ENCODE results near the gene MBNL1. TPM values are rescaled to one million over a fixed set of nuclear protein-coding genes. Genes with fewer than 3 reads are reported as not detected.
A peak's percentile ranks its signal among the peaks of the same experiment; 100 is the strongest.

MBNL1 gene
- total and polyA plus RNA-seq, 2 donors (not counting 3 experiments of a cell fraction or from before 2014, with no cell fraction given), result 179 to 362 TPM

DNA sequence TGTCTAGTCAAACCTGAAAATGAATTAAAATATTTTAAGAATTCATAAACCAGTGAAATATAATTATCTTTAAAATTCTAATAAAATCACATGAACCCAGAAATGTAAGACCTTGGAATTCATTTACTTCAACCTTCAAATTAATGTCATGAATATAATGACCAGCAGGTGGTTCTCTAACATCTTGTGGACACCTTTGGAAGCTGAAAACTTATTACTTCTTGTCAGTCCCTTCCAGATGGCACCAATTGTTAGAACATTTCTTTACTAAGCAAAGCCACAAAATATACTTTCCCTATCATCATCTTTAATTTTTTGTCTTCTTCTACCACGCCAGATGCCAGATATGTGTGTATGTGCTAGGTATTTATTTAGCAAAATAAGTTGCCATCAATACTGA is 240.0 kb downstream of the MBNL1 start:
- ChIA-PET POLR2A (no interaction called here), CTCF (interaction anchor here (0.6 to 8.8 kb wide), 10 partner anchors 9 to 452 kb away, joined by 3 to 70 read pairs (median 6); no protein-coding TSS in a partner anchor)
- TF ChIP-seq FOS (IDR thresholded peaks at IDR 0.05; ENCODE audit: borderline replicate concordance, insufficient read depth, low read length) (no peak), EZH2 (IDR thresholded peaks at IDR 0.05; ENCODE audit: borderline replicate concordance, low read depth, low read length, severe bottlenecking) (no peak)
- TF ChIP-seq, protein P1, sequence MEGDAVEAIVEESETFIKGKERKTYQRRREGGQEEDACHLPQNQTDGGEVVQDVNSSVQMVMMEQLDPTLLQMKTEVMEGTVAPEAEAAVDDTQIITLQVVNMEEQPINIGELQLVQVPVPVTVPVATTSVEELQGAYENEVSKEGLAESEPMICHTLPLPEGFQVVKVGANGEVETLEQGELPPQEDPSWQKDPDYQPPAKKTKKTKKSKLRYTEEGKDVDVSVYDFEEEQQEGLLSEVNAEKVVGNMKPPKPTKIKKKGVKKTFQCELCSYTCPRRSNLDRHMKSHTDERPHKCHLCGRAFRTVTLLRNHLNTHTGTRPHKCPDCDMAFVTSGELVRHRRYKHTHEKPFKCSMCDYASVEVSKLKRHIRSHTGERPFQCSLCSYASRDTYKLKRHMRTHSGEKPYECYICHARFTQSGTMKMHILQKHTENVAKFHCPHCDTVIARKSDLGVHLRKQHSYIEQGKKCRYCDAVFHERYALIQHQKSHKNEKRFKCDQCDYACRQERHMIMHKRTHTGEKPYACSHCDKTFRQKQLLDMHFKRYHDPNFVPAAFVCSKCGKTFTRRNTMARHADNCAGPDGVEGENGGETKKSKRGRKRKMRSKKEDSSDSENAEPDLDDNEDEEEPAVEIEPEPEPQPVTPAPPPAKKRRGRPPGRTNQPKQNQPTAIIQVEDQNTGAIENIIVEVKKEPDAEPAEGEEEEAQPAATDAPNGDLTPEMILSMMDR (IDR thresholded peaks at IDR 0.05; ENCODE audit: extremely low read depth in 1 of 2, insufficient read depth in 1 of 2, low read depth in 1 of 2, low read length in 2 of 2), result no peak
- no TSS peak for BruUV-seq (replicated peaks)
- intact Hi-C loops (cut with micrococcal nuclease), result no loop called here
- Histone ChIP-seq H3K9ac (replicated peaks; ENCODE audit: extremely low read depth, insufficient read depth, low read length) (no peak overlapping the region), H3K27ac (ENCODE audit: insufficient read depth, low read depth, low read length) (no peak overlapping the region), H3K9me3 (replicated peaks; ENCODE audit: control insufficient read depth, insufficient read depth, low read length) (no peaks in the 10 kb centered on the region), H2AFZ (ENCODE audit: low read depth, low read length) (no peak overlapping the region), H3K9me1 (replicated peaks; ENCODE audit: control insufficient read depth, extremely low read depth, insufficient read depth, low read length) (no peaks in the 10 kb centered on the region), H4K20me1 (replicated peaks; ENCODE audit: control insufficient read depth, extremely low read depth, insufficient read depth, low read length) (no peaks in the 10 kb centered on the region), H3K4me3 (replicated peaks in 1 of 3; ENCODE audit: insufficient read depth in 1 of 3, low read depth in 1 of 3, low read length in 3 of 3) (no peak overlapping the region), H3K27me3 (ENCODE audit: control insufficient read depth in 2 of 2, insufficient read depth in 2 of 2, low read length in 2 of 2) (no peaks in the 10 kb centered on the region), H3K4me1 (ENCODE audit: control insufficient read depth, extremely low read depth, insufficient read depth, low read length) (peaks cover 3% of the 10 kb centered on the region), H3K36me3 (ENCODE audit: control insufficient read depth in 2 of 2, extremely low read depth in 1 of 2, insufficient read depth in 2 of 2, low read length in 2 of 2) (no peaks in the 10 kb centered on the region), H3K4me2 (ENCODE audit: insufficient read depth, low read length) (no peak overlapping the region), H3K79me2 (ENCODE audit: control insufficient read depth, insufficient read depth, low read length) (no peaks in the 10 kb centered on the region)
- FAIRE-seq (no peak), DNase-seq (ENCODE audit: low read depth, low spot score) (peak; percentile 44)
- dilution Hi-C loops (cut with MboI; ENCODE audit: extremely low pct_ligation_motif_present, low sequenced_read_pairs), result no loop called here

DNA sequence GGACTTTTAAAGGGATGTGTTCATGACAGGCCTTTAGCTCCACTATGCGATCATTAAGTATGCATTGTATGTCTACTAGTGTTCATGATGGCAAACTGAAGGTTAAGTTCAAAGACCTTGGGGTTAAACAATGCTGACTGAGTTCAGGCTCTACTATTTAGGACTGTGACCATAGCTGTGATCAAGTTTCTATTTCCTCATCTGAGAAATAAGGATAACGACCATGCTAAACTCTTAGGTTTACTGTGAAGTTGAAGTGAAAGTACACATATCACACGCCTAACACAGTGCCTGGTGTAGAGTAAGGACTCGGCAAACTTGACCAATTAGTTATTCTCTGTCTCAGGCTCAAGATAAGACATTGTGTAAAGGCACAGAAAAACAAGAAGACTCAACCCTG is 243.2 kb downstream of the MBNL1 start:
- H3K9ac ChIP-seq (replicated peaks; ENCODE audit: extremely low read depth, insufficient read depth, low read length), result no peak overlapping the region
- no peaks in the 10 kb centered on the region for H3K9me1 ChIP-seq (replicated peaks; ENCODE audit: control insufficient read depth, extremely low read depth, insufficient read depth, low read length)
- intact Hi-C loops (cut with micrococcal nuclease) (no loop called here), dilution Hi-C loops (cut with MboI; ENCODE audit: extremely low pct_ligation_motif_present, low sequenced_read_pairs) (no loop called here)
- no peak for FAIRE-seq
- H3K9me3 ChIP-seq (replicated peaks; ENCODE audit: control insufficient read depth, insufficient read depth, low read length), result no peaks in the 10 kb centered on the region
- no peaks in the 10 kb centered on the region for H3K79me2 ChIP-seq (ENCODE audit: control insufficient read depth, insufficient read depth, low read length)
- H2AFZ ChIP-seq (ENCODE audit: low read depth, low read length), result no peak overlapping the region
- no peaks in the 10 kb centered on the region for H3K36me3 ChIP-seq (ENCODE audit: control insufficient read depth in 2 of 2, extremely low read depth in 1 of 2, insufficient read depth in 2 of 2, low read length in 2 of 2)
- no peak for DNase-seq (ENCODE audit: low read depth, low spot score)
- no TSS peak for BruUV-seq (replicated peaks)
- TF ChIP-seq MYC (IDR thresholded peaks at IDR 0.05; ENCODE audit: low read depth, low read length) (no peak), GATA2 (IDR thresholded peaks at IDR 0.05; ENCODE audit: insufficient read depth, insufficient read length, low read depth, low read length) (no peak), POLR2AphosphoS5 (IDR thresholded peaks at IDR 0.05; ENCODE audit: insufficient read depth, low read depth, low read length) (no peak), EZH2 (IDR thresholded peaks at IDR 0.05; ENCODE audit: borderline replicate concordance, low read depth, low read length, severe bottlenecking) (no peak)
- TF ChIP-seq, protein P1 (IDR thresholded peaks at IDR 0.05; ENCODE audit: extremely low read depth in 1 of 2, insufficient read depth in 1 of 2, low read depth in 1 of 2, low read length in 2 of 2), result no peak
- POLR2A ChIA-PET, result no interaction called here
- no peak overlapping the region for H3K4me2 ChIP-seq (ENCODE audit: insufficient read depth, low read length)
- no peaks in the 10 kb centered on the region for H3K4me1 ChIP-seq (ENCODE audit: control insufficient read depth, extremely low read depth, insufficient read depth, low read length)
- CTCF ChIA-PET, result interaction anchor here (1.8 to 8.8 kb wide), 3 partner anchors 10 to 40 kb away, joined by 3 to 70 read pairs (median 8); no protein-coding TSS in a partner anchor
- H3K27ac ChIP-seq (ENCODE audit: insufficient read depth, low read depth, low read length), result no peak overlapping the region
- H3K4me3 ChIP-seq (replicated peaks in 1 of 3; ENCODE audit: insufficient read depth in 1 of 3, low read depth in 1 of 3, low read length in 3 of 3), result no peak overlapping the region
- H3K27me3 ChIP-seq (ENCODE audit: control insufficient read depth in 2 of 2, insufficient read depth in 2 of 2, low read length in 2 of 2), result no peaks in the 10 kb centered on the region
- no peaks in the 10 kb centered on the region for H4K20me1 ChIP-seq (replicated peaks; ENCODE audit: control insufficient read depth, extremely low read depth, insufficient read depth, low read length)
